GM19395 (cell line): ENCODE data around the gene COL5A2.

Source experiments
- ATAC-seq: cut with Tn5 transposase; IDR thresholded peaks from one replicate; pipeline ENCODE4 v1.9.1; 2021; ENCODE audit warnings: mild to moderate bottlenecking, moderate library complexity; ENCODE audit not compliant: unreplicated experiment

The COL5A2 gene

DNA sequence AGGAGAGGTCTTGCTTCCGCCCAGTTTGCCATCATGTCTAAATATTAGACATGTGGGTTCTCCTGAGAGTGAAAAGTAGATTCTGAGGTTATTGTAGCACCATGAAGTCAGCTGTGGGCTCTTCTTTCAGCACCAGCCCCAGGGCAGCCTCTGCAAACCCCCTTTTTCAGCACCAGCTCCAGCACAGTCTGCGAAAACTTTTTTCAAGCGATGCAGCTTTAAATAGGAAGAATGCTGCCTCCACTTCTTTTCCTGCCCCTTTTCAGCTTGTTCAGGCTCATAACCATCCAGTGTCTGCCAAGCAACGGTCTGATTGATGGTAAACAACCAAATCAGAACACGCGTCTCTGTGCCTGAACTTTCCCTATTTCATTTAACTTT, at the start of gene COL5A2:
COL5A2 (minus strand) TSS at position 192 of the 381 bp plus-strand sequence; CDS start at position 35, 157 bp downstream.
- ATAC-seq: no peak

DNA sequence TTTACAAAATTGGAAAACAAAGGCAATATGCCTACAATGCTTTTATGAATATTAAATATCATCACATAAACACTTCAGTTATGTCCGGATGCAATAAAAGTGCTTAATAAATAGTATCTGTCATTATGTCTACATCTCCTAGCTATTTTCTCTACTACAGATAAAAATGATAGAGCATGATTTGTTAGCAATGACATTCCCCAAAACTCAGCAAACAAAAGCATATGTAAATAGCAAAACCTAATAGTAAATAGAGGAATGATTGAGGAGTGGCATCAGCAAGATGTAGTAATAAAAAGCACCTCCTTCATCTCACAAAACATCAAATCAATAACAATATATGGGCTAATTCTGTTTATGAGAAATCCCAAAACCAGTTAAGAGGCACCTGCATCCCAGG, 46.5 kb upstream of the COL5A2 start:
- no peak for ATAC-seq

DNA sequence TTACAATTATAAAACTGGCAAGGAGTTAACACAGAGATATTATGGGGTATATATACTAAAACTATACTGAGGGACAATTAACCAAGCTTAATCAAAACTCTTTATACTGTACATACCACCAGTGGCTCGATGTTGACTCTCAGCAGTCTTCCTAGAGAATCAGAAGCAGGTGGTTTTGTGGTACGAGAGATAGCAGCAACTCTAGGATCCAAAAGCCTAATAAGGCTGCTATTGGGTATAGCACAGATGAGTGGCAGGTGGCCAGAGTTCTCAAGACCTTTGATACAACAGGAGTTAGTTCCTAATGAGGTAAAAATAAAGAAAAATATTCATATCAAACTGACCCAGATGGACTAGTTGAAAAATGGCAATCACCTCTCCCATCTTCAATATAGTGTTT, 45.5 kb upstream of the COL5A2 start:
- ATAC-seq: no peak

DNA sequence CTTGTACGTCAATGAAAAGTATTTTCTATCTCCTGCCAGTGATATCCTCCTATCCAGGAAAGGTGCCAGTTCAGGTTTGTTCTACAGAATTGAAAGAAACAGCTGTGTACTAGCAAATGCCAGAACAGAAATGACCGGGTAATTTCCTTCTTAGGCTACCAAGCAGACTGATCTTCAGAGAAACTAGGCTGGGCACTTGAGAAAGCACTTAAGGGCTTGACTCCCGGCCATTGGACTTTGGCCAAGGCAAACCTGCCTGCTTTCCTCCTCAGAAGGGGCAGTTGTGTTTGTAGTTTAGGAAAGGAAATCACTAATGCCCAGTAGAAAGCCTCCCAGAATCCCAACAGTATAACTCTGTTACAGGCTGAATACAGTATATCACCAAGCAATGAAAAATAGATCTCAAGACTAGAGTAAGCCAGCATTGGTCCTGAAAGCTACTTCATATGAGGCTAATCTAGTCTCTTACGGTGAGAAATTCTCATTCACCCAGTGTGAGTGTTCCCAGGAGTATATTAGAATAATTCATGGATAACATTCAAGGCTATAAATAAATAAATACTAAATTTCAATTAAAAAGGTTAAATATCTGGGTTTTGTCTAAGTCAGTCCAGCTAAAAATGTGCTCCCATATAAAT, 43.0 kb upstream of the COL5A2 start:
- no peak for ATAC-seq

DNA sequence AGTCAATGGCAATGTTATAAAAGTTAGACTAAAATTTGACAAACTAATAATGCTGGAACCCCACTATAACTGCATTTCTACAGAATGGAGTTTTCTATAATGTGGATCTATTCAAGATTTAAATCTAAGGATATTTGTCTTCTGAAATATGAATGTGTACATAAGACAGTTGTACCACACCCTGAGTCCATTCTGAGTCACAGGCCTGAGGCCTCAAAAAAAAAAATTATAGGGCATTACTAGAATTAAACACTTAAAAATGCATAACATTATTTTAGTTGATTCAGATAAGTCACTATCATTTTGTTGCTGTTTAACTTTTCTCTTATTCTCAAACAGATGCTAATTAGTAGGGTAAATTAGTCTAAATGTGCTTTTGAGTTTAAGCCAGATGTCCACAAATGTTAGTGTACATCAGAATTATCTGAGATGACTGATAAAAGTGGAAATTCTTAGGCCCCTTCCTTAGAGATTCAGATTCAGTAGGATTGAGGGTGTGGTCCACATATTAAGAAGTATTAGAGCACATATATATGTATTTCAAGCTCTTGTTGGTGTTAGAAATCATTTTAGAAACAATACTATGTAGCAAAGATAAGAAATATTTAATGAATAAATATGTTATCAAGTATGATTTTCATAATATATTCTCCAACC, 42.4 kb upstream of the COL5A2 start:
- ATAC-seq: no peak

DNA sequence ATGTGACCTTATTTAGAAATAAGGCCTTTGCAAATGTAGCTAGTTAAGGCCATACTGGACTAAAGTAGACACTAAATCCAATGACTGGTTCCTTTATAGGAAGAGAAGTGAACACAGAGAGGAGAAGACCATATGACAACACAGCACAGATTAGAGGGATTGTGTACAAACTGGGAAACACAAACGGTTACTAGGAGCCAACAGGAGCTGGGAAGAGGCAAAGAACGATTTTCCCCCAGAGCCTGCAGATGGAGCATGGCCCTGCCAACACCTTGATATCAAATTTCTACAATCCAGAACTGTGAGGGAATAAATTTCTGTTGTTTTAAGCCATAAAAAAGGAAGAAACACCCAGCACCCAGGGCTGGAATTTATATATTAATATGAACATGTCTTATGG, 38.7 kb upstream of the COL5A2 start:
- no peak for ATAC-seq

DNA sequence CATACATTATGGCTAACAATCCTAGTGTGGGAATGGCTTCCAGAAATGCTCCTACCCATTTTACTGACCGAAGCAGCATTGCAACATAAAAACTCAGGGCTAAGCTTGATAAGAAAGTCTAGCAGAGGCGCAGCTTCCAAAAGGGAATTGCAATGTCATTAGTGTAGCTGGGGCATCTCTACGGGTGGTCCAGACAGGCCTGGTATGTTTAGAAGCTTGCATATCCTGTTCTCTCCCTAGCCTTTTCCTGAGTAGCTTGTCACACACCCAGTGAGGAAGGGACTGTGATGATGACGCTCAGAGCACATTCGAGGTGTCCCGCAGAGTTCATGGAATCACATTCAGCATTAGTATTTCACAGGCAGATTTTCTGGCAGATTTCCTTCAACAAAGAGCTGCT, 38.0 kb upstream of the COL5A2 start:
- no peak for ATAC-seq

DNA sequence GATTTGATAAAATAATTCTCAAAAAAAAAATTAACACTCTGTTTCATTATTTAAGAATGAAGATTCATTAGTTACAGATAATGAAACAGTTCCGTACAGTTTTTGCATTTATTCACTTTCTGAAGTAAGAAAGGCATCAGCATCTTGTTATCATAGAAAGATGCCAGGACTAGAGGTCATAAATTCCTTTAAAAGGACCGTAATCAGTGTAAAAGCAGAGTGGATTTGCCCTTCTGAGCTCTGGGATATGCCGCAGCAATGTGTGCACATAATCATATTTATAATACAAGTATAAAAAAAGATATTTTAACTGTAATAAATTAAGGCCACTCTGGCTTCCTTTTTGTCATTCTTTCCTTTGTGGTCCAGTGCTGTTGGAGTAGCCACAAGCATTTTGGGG, 37.5 kb upstream of the COL5A2 start:
- ATAC-seq: no peak

DNA sequence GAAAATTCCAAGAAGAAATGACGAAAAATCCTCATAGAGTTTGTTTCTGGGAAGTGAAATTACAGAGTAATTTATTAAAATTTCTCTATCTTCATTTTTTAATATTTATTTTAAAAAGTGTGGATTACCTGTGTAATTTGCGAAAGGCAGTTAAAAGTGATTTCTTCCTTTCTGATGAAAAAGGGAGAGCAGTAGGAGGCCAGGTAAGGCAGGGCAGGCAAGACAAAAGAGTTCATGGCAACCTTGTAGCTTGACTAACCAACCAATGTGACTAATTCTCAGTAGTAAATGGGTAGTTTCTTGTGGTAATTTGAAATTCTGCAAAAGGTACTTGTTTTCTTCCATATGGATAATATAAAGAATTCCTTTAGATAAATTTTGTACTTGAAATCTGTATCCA, 34.9 kb upstream of the COL5A2 start:
- ATAC-seq: no peak

DNA sequence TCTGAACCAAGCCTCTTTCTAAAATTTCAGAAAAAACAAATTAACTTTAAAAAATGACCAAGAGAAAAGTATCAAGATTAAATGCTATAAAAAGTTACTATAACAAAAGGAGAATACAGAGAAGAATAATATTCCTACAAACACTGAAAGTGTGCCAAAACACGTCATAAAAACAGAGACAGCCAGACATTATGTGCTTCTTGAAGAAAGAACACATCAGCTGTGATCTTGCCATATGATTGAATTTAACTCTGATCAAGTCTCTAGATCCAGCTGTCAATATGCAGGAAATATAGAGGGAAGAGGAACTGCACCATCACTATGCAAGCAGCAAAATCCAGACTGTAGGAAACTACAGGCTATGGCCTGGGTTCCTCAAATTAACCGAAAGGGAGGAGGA, 33.7 kb upstream of the COL5A2 start:
- no peak for ATAC-seq

DNA sequence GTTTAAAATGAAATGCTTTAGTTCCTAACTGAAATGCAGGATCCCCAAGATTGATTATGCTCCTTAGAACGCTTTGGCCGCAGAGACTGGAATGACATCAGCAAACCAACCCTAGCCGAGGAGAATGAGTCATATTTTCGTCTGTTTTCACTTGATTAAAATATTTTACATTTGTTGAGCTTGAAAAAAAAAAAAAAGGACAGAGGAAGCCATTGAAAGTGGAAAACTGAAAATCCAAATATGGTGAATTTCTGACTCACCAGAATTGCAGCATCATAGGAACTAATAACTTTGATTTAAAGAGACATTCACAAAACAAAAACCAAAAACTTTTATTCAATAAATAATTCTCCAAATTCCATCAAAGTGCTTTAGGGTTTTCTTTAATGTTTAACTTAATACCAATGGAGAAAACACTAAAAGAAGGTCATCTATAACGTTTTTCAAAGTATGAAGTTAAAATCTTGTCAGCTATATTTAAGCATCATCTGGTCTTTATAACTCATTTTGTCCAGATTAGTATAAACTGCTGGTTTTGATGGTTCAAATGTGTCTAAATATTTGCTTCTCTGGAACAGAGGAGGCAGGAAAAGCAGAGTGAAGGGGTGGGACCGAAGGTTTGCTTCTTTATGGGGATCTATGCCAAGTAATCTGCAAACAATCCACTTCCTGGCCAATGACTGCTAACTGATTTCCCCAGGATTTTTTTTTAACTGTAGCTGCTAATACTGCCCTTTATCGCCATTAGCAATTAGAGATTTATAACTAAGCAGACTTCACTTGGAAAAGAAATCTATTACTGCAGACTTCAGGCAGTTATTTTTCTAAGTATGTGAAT, 30.9 kb upstream of the COL5A2 start:
- ATAC-seq: no peak

DNA sequence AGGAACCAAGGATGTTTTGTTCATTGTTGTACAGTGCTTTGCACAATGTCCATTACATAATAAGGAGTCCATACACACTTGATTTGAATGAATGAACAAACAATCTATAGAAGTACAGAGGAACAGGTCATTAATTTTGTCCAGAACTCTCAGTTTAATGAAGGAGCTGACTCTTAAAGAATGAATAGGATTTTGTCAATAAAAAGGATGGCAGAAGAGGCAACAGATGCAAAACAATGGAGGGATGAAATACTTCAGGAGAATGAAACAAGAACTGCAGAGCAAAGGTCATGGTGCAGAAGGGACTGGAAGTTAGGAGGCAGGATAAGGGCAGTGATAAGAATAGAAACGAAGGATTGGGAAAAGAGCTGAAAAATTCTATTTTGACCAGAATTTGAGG, 28.7 kb upstream of the COL5A2 start:
- ATAC-seq: no peak

DNA sequence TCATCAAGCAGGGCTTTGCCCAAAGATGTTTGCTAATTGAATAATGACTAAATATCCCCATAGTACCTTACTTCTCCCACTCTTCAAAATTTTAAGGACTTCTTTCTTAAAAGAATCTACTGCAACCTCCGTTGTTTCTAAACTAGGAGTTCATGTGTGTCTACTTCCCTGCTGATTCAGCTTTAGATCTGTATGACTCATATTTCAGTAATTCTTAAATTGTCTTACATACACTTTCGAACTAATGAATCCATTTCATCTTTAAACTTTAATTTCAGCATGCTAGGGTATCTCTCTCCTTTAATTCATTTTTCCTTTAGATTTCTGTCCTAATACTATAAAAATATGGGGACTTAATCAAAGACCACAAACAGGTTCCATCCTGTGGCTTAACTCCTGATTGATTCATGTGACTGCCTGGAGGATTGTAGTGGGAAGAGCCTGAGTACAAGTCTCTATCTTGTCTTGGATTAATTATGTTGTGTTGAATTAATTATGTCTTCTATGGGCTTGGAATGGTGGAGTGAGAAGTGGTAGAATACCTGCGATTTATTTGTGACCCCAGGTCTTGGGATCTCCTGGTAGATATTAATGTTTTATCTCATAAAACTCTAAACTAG, 24.9 kb upstream of the COL5A2 start:
- no peak for ATAC-seq

DNA sequence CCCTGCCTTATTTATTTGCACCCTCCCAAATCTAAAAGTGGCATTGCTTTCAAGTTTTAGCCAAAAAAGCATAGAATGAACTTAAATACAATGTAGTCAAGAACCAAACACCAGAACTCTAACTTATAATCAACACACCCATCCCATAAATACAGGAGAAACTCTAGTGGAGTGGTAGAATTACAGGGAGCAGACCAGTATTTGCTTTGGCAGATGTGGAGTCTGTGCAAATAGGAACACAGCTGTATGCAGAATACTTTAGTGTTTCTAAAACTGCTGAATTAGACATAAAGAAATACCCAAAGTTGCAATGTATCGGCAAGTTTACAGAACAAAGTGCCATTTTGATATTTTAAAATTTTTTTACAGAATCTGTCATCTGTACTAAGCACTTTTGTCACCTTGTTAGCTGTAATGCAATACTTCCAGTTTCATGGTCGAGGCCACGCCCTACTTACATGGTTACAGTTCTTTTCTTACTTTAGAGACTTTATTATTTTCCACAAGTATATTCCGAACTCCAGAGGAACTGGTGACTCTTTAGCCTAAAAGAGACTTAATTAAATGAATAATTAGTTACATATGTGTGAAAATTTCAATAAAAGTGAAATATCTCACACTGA, 23.7 kb upstream of the COL5A2 start:
- no peak for ATAC-seq

DNA sequence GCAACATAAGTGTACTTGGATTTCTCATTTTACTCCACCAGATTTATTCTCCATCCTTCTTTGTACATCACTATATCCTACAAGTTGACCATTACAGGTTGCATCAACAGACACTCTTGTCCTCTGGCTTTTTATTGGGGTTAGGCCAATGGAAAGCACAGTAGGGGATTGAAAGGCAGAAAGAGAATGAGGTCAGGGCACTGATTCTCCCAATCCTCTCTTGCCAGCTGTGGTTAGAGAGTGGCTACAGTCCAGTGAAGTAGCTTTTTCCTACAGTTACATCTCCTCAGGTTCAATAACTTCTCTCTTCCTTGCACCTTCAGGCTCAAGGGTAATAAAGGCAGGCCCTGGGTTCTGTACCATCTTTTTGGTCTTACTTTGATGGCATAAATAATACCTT, 20.2 kb upstream of the COL5A2 start:
- ATAC-seq: no peak

DNA sequence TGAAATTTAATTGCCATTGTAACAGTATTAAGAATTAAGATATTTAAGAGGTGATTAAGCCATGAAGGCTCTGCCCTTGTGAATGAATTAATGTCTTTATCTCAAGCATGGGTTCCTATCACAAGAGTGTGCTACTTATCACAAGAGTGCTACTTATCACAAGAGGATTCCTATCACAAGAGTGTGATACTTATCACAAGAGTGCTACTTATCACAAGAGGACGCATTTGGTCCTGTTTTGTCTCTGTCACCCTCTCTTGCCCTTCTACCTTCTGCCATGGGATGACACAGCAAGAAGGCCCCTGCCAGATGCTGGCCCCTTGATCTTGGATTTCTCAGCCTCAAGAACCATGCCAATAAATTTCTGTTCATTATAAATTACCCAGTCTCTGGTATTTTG, 13.2 kb upstream of the COL5A2 start:
- no peak for ATAC-seq

DNA sequence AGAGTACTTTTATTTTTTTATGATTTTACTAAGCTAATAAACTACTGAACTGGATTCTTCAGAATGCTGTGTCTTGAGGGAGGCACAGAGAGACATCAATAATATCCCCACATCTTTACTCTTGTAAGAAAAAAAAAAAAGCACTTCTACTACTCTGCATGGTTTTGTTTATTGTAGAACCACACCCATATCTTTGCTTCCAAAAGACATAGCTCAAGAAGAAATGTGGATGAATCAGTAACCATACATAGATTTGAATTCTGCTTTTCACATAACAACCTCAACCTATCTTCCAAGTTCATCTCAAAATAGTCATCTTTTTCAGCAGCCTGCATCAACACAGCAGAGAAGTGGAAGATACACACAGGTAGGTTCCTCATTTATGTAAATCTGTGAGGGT, 12.2 kb upstream of the COL5A2 start:
- ATAC-seq: no peak

DNA sequence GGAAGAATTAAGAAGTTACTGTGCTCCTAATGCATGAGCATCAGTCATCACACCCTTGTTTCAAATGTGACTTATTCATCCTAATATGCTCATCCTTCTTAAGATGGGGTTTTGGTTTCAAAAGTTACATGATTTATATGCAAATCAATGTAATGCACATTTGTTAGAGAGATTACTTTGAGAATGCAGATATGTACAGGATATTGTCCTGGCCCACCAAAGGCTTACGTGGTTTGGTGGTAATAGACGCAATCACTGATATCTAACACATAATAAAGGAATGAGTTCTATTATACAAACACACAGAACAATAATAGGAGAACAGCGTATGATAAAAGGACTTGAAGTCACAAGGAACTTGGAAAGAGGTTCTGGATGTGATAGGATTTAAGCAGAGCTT, 11.1 kb upstream of the COL5A2 start:
- ATAC-seq: no peak

DNA sequence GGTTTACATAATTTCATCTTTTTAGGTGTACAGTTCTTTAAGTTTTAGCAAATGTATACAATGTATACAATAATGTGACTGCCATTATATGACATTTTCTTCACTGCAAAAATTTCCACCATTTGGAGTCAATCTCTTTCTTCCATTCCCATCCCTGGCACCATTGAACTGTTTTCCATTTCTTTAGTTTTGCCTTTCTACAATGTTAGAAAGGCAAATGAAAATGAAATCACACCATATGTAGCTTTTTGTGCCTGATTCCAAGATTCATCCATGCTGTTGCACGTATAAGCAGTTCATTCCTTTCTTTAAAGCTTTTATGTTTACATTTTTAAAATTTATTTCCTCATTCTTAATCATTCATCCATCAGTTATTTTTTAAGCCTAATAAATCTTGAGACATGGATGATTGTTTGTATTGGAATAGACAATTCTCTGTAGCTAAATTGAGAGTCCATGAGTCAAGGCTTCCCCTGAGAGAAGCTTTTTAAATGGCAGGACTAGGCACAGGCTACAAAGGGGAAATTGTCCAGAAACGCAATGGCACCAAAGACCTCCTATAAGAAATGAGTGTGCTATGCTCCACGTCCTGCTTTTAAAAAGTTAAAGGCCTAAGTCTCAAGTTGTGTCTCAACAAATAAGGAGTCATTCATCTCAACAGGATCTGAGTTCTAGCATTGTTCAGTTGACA, 8.7 kb upstream of the COL5A2 start:
- no peak for ATAC-seq

DNA sequence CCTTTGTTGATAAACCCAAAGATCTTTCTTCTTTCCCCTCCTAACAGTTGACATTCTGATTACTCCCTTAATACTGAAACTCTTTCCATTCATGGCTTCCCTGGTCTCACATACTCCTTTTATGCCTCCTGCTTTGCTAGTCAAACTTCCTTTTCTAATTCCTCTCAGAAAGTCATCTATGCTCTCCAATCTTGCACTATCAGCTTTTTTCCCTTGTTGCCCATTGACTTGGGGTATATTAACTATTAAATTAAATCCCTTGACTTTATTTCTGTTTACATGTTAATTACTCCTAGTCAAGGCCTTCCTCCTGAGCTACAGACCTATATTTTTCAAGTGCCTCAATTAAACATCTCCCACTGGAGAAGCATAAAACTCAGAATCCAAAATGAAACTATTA, 3.6 kb upstream of the COL5A2 start:
- ATAC-seq: no peak

DNA sequence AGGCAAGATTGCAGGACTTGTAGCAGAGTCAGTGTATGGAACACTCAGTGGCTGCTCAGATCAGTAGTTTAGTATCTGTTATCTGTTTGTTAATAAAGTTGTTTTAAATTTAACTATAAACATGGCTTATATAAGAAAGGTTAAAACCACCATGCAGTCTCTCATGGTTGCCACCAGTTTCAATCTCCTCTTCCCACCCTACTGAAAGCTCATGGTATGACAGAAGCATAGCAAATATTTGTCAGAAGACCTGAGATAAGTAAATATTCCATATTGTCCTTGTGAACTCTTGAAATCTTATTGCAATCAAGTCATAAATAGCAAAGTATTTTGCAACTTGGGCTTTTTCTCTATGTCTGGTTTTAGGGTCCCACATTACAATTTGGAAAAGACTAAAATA, 2.1 kb upstream of the COL5A2 start:
- ATAC-seq: no peak
